NCI-H2029 (cell line): ENCODE results near the gene NELFCD.
"Not testable (repeated sequence)": the region's sequence is repeated elsewhere in the genome, so short reads cannot be mapped to it uniquely, and the experiment has no call there.

Source experiments
- DNase-seq: peaks from one replicate; lab custom pipeline; 2025; lab: John Stamatoyannopoulos, UW

The NELFCD gene

DNA sequence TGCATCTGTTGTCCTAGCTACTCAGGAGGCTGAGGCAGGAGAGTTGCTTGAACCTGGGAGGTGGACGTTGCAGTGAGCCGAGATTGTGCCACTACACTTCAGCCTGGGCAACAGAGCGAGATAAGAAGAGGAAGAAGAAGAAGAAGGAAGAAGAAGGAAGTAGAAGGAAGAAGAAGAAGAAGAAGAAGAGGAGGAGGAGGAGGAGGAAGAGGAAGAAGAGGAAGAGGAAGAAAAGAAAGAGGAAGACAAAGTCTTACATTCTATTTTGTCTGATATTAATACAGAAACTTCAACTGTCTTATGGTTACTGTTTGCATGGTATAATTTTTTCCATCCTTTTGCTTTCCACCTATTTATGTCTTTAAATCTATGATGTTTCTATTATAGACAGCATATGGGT, 7.2 kb upstream of the NELFCD start:
- no peak for DNase-seq

DNA sequence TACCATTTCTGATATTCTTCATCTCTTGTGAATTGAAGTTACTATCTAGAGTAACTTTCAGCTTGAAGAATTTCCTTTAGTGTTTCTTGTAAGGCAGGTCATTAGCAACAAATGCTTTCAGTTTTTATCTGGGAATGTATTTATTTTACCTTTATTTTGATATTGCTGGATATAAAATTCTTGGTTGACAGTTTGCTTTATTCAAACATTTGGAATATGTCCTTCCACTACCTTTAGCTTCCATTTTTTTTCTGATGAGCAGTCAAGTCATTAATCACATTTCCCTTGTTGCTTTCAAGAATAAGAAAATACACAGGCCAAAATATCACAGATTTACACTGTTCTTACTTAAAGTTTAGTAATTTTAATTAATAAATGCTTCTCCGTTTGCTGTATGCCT, 5.7 kb upstream of the NELFCD start:
- DNase-seq, result no peak

DNA sequence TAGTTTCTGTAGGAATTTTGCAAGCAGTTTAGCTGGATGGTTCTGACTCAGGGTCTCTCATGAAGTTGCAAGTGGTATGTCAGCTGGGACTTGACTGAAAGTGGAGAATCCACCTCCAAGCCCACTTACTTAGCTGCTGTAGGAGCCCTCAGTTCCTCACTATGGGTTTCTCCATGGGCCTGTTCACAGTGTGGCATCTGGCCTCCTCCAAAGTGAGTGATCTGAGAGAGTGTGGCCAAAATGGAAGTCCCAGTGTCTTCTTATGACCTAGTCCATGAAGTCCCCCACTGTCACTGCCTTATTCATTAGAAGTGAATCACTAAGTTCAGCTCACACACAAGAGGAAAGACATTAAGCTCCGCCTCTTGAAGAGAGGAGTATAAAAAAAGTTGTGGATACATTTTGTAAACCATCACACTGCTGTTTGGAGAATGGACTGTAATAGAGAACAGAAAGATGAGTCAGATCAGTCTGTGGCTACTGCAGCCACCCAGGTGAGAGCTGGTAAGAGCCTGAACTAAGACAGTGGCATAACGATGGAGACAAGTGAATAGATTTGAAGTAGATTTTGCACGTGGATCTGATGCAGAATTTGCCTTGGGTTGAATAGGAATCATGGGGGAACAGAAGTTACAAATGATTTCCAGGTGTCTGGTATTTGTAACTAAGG, 4.9 kb upstream of the NELFCD start:
- DNase-seq, result no peak

DNA sequence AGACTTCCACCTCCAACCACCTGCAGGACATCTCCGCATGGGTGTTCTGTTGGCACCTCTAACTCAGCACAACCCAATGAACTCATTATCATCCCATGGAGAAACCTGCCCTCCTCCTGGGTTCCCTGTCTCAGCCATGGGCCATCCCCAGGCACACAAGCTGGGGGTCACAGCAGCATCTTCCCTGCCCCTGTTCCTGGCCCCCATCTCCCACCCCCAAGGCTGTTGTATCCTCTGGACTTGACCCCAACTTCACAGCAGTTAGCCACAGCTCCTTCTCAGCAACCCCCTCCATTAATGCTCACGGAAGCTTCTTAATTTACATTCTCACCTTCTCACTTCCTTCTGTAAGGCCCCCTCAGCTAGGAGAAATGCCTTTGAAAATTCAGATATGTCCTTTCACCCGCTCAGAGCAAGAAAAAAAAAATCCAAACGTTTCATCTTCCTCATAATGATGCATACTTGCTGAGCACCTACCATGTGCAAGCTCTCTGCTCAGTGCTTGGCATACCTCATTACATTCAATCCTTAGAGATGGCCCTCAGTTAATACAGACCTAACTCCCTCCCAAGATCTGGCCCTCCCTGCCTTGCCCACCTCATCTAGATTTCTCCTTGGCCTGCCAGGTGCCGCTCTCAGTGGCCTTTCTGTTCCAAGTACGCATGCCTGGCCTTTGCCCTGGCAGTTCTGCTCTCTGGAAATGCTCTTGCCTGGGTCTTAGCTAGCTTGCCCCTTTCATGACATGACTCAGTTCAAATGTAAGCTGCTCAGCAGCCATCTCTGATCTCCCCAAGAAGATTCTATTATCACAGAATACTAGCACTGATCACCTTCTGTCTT, 2.5 kb upstream of the NELFCD start:
- DNase-seq, result no peak

DNA sequence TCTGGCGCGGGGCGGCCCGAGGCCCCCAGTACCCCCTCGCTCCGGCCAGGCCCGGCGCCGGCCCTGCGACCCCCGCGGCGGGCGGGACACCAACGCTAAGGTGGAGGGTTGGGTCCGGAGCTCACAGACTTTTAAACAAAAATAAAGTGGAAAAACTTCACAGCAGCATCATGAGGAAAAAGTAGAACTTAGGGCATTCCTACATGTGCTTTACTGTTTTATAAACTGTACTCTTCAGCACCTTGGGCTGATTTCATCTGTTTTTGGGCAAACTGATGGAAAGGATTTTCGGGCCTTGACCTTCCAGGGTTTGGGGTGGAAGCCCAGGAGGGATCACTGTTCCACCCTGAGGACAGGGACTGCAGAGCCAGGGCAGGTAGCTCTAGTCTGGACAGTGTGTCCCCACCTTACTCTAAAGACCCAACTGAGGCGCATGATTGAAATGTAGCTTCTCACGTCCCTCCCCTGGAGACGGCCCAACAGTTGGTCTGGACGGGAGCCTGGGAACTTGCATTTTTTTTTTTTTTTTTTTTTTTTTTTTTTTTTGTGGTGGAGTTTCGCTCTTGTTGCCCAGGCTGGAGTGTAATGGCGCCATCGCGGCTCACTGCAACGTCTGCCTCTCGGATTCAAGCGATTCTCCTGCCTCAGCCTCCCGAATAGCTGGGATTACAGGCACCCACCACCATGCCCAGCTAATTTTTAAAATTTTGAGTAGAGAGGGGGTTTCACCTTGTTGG, 740 bp downstream of the NELFCD start:
- no peak for DNase-seq

DNA sequence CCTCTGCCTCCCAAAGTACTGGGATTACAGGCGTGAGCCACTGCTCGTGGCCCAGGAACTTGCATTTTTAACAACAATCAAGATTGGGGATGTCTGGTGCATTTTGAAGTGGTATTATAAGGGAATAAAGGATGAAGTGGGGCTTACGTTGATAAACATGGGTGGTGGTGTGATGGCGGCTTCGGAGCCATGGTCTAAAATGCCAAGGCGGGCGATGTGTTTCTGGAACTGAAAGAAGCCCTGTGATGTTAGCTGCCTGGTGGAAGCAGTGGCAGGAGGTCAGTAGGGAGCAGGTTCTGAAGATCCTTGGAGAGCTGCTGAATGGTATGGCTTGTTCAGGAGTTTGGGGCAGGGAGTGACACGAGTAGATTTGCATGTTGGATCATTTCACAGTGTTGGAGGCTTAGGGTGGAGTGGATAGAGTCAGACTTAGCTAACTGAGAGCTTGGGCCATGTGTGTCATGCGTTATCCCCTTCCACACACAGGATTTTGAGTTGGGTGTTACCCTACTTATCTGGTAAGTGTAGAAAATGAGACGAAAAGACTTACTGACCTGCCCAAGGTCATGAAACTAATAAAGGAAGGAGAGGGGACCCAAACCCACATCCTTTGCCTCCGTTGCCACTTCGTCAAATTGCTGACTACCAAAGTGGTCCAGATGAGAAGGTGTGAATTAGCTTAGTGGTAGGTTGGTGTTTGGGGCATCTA, 1.5 kb downstream of the NELFCD start:
- no peak for DNase-seq

GRCh38 chr20:58983115-58983468, 2.0 kb downstream of the NELFCD start:
- DNase-seq, result not testable (repeated sequence)

- no peak for DNase-seq
Observed at GRCh38 chr20:58984691-58985090, 3.6 kb downstream of the NELFCD start.

GRCh38 chr20:58985656-58986055, 4.6 kb downstream of the NELFCD start:
- DNase-seq, result no peak

GRCh38 chr20:58986286-58986967, 5.4 kb downstream of the NELFCD start:
- DNase-seq, result no peak

GRCh38 chr20:58986968-58987517, 6.0 kb downstream of the NELFCD start:
- no peak for DNase-seq

DNA sequence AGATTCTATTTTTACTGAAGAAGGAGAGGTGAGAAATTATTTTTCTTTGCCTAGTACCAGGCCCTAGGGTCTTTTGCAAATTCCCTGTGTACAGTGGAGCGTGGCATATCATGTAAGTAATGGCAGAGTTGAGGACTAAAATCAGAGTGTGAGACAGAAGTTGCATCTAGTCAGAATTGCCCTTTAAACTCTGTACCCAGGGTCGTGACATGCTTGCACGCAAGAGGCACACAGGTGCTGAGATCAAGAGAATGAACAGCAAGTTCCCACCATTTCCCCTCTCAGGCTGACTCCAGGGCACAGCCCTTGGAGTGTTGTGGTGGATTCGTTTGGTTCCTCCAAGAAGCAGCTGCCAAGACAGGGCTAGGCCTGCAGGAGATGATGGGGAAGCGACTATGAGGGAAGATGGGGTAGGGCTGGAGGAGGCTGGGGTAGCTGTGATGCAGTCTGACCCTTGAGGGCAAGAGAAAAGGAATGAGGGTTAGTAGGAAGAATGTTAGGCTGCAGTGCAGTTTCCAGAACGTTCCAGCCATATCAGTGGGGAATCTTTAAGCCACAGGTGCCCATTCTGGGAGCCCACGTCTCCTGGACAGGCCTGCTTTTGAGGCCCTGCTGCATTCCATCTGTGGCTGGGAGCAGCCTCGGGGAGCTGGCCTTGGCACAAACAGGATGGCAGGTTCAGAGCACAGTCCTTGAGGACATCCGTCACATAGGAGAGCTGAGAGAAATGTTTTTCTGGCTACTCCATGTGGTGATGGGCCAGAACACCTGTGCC, 6.9 kb downstream of the NELFCD start:
- no peak for DNase-seq

- no peak for DNase-seq
Observed at GRCh38 chr20:58988565-58988882, 7.5 kb downstream of the NELFCD start.

DNA sequence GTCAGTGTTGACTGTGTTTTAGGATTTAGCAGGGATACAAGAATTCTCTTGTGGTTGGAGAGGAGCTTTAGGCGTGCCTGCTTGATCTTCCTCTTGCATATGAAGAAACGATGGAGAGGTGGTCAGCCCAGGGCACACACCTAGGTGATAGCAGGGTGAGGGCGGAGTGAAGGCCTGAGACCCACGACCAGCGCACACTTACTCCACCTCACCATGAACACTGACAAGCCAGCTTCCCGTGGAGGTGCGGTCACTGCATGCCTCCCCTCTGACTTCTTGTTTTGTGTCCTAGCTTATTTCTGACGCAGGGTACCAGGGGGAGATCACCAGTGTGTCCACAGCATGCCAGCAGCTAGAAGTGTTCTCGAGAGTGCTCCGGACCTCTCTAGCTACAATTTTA, 8.1 kb downstream of the NELFCD start:
- no peak for DNase-seq

GRCh38 chr20:58990651-58991445, 9.8 kb downstream of the NELFCD start:
- DNase-seq, result no peak

- no peak for DNase-seq
Observed at GRCh38 chr20:58991715-58992114, 10.7 kb downstream of the NELFCD start.

GRCh38 chr20:58992911-58993310, 11.9 kb downstream of the NELFCD start:
- no peak for DNase-seq

- no peak for DNase-seq
Observed at GRCh38 chr20:58993332-58994248, 12.5 kb downstream of the NELFCD start.
